CD14-positive monocyte (primary cell): ENCODE data around the gene SLIT3. TPM values are rescaled to one million over a fixed set of nuclear protein-coding genes. Genes with fewer than 3 reads are reported as not detected.

Source experiments
- DNase-seq, 3 donors: peaks; one replicate each; pipeline ENCODE4 v3.0.0-alpha.2; 2011 to 2022
- H2AFZ ChIP-seq: 2 replicates; pipeline ENCODE4 v1.6.0; 2012; ENCODE audit warnings: mild to moderate bottlenecking, low read depth, low read length, inconsistent platforms; ENCODE audit not compliant: insufficient read depth, poor library complexity, severe bottlenecking
- H3K27ac ChIP-seq, 2 donors: 1 replicate in 1 of 2; 2 replicates in 1 of 2; pipeline ENCODE4 v1.5.1; 2012 to 2013; ENCODE audit warnings: low read length in 2 of 2, control low read depth in 1 of 2, inconsistent platforms in 1 of 2, low read depth in 1 of 2, mild to moderate bottlenecking in 1 of 2
- H3K27me3 ChIP-seq, 2 donors: one replicate each; pipeline versions ENCODE4 v1.6.0 to v1.6.1; 2011 to 2013; ENCODE audit warnings: low read length in 2 of 2; ENCODE audit not compliant: control insufficient read depth in 2 of 2, insufficient read depth in 2 of 2
- H3K36me3 ChIP-seq, 2 donors: replicated peaks in 1 of 2; 1 replicate in 1 of 2; 2 replicates in 1 of 2; pipeline versions ENCODE4 v1.5.1 to v1.6.1; 2012 to 2013; ENCODE audit warnings: low read length in 2 of 2, control low read depth in 1 of 2, inconsistent platforms in 1 of 2, mild to moderate bottlenecking in 1 of 2; ENCODE audit not compliant: insufficient read depth in 2 of 2, control insufficient read depth in 1 of 2
- H3K4me1 ChIP-seq, 2 donors: 1 replicate in 1 of 2; 2 replicates in 1 of 2; pipeline versions ENCODE4 v1.5.1 to v1.6.1; 2012 to 2013; ENCODE audit warnings: low read length in 2 of 2, control low read depth in 1 of 2, inconsistent platforms in 1 of 2, mild to moderate bottlenecking in 1 of 2, moderate library complexity in 1 of 2; ENCODE audit not compliant: insufficient read depth in 2 of 2, control insufficient read depth in 1 of 2
- H3K4me2 ChIP-seq: replicated peaks from 2 replicates; pipeline ENCODE3; 2012; ENCODE audit warnings: low read length, moderate library complexity, mild to moderate bottlenecking; ENCODE audit not compliant: poor library complexity, severe bottlenecking; ENCODE audit errors: extremely low read depth
- H3K4me3 ChIP-seq, 3 experiments: fragments of 200-600 bp in 1 of 3; sonication (generic) in 1 of 3; replicated peaks in 1 of 3; 1 replicate in 2 of 3; 2 replicates in 1 of 3; pipeline ENCODE4 v1.5.1; 2011 to 2013; ENCODE audit warnings: low read length in 3 of 3, mild to moderate bottlenecking in 3 of 3, control low read depth in 2 of 3, low read depth in 2 of 3, inconsistent platforms in 1 of 3, moderate library complexity in 1 of 3
- H3K79me2 ChIP-seq: 2 replicates; pipeline ENCODE4 v1.6.0; 2012; ENCODE audit warnings: mild to moderate bottlenecking, control low read depth, inconsistent platforms, low read length, moderate library complexity; ENCODE audit not compliant: insufficient read depth
- H3K9ac ChIP-seq: 2 replicates; pipeline ENCODE4 v1.6.0; 2017; ENCODE audit warnings: low read length, mild to moderate bottlenecking; ENCODE audit not compliant: insufficient read depth, poor library complexity, severe bottlenecking
- H3K9me3 ChIP-seq, 2 donors: replicated peaks in 1 of 2; 1 replicate in 1 of 2; 2 replicates in 1 of 2; pipeline versions ENCODE4 v1.5.1 to v1.6.1; 2012 to 2013; ENCODE audit warnings: low read length in 2 of 2, control low read depth in 1 of 2; ENCODE audit not compliant: control insufficient read depth in 1 of 2, insufficient read depth in 1 of 2
- H4K20me1 ChIP-seq: 2 replicates; pipeline ENCODE4 v1.6.0; 2012; ENCODE audit warnings: mild to moderate bottlenecking, low read length, control low read depth, moderate library complexity; ENCODE audit not compliant: insufficient read depth
- H3K27ac Mint-ChIP-seq, 7 donors: one replicate each; pipeline ENCODE4 v1.8.0; 2020; ENCODE audit warnings: mild to moderate bottlenecking in 7 of 7, mixed read lengths in 7 of 7, moderate library complexity in 6 of 7, inconsistent platforms in 2 of 7
- H3K27me3 Mint-ChIP-seq, 3 donors: one replicate each; pipeline ENCODE4 v1.8.0; 2021 to 2022; ENCODE audit warnings: low read depth in 3 of 3, mild to moderate bottlenecking in 3 of 3, mixed read lengths in 3 of 3, moderate library complexity in 3 of 3, inconsistent platforms in 1 of 3
- H3K36me3 Mint-ChIP-seq, 2 donors: one replicate each; pipeline ENCODE4 v1.8.0; 2020; ENCODE audit warnings: mixed read lengths in 2 of 2, inconsistent platforms in 1 of 2, mild to moderate bottlenecking in 1 of 2
- H3K4me1 Mint-ChIP-seq: one replicate; pipeline ENCODE4 v1.8.0; 2020; ENCODE audit warnings: mild to moderate bottlenecking, mixed read lengths
- H3K4me3 Mint-ChIP-seq, 2 donors: one replicate each; pipeline ENCODE4 v1.8.0; 2020; ENCODE audit warnings: mild to moderate bottlenecking in 2 of 2, mixed read lengths in 2 of 2, moderate library complexity in 1 of 2
- H3K9me3 Mint-ChIP-seq, 7 donors: one replicate each; pipeline ENCODE4 v1.8.0; 2020 to 2022; ENCODE audit warnings: mixed read lengths in 7 of 7, mild to moderate bottlenecking in 6 of 7, moderate library complexity in 6 of 7, inconsistent platforms in 2 of 7
- CTCF ChIP-seq: fragments of 200-600 bp; IDR thresholded peaks from one replicate; pipeline ENCODE4 v1.8.0; 2022; ENCODE audit warnings: antibody characterized with exemption, mild to moderate bottlenecking
- WGBS: methylation state at CpG from one replicate; pipeline ENCODE4 v1.1.5; 2013; ENCODE audit warnings: missing lambda C conversion rate; ENCODE audit not compliant: insufficient coverage; 5-methylcytosine and 5-hydroxymethylcytosine counted together
- intact Hi-C, 2 donors: fragments of 100-400 bp; cut with micrococcal nuclease; formaldehyde crosslinking; loops; one replicate each; pipeline versions ENCODE4 v1.15.0 to v1.15.1; 2023
- polyA plus RNA-seq, 3 donors: library from polyadenylated mRNA; depleted of rRNA in 1 of 3; unstranded in 2 of 3; stranded (reverse) in 1 of 3; fragments of 300-500 nt in 2 of 3; fragments of >200 nt in 1 of 3; fragmentation: Illumina TruSeq in 2 of 3; gene quantifications; 1 replicate in 2 of 3; 2 replicates in 1 of 3; pipeline ENCODE4 v1.2.3, GENCODE V29; 2012 to 2021

Gene SLIT3
- polyA plus RNA-seq, 3 donors: not detected

- Histone ChIP-seq H2AFZ (no peak overlapping the region), H3K36me3 (no peaks in the 10 kb centered on the region), H3K4me2 (no peak overlapping the region), H3K79me2 (no peaks in the 10 kb centered on the region), H3K27me3 (no peaks in the 10 kb centered on the region), H3K27ac (no peak overlapping the region), H3K4me1 (no peaks in the 10 kb centered on the region), H3K9me3 (no peaks in the 10 kb centered on the region), H4K20me1 (no peaks in the 10 kb centered on the region), H3K4me3 (no peak overlapping the region), H3K9ac (no peak overlapping the region)
- no peaks in the 10 kb centered on the region for H3K36me3 Mint-ChIP-seq
- no peak for TF ChIP-seq CTCF
- H3K4me1 Mint-ChIP-seq: no peaks in the 10 kb centered on the region
- peaks cover 0 to 3% (median 1%) of the 10 kb centered on the region in 3 donors for H3K27me3 Mint-ChIP-seq
- DNase-seq: no peak
- H3K9me3 Mint-ChIP-seq: no peaks in the 10 kb centered on the region
- H3K4me3 Mint-ChIP-seq: no peak overlapping the region
- 92% methylated on average over 4 of the region's 4 CpGs for WGBS
- H3K27ac Mint-ChIP-seq: no peak overlapping the region
- intact Hi-C loops: no loop called here
These were observed 484.3 kb downstream of the SLIT3 start for GRCh38 chr5:168816661-168817060.

- Histone ChIP-seq H3K4me2 (no peak overlapping the region), H4K20me1 (no peaks in the 10 kb centered on the region), H3K79me2 (no peaks in the 10 kb centered on the region), H3K9me3 (no peaks in the 10 kb centered on the region), H3K4me1 (no peaks in the 10 kb centered on the region), H3K27ac (no peak overlapping the region), H2AFZ (no peak overlapping the region), H3K9ac (no peak overlapping the region), H3K4me3 (no peak overlapping the region), H3K27me3 (no peaks in the 10 kb centered on the region), H3K36me3 (no peaks in the 10 kb centered on the region)
- no peak for DNase-seq
- no peak overlapping the region for H3K4me3 Mint-ChIP-seq
- no peaks in the 10 kb centered on the region for H3K4me1 Mint-ChIP-seq
- no peak overlapping the region for H3K27ac Mint-ChIP-seq
- peaks cover 0 to 2% (median 0%) of the 10 kb centered on the region in 7 donors for H3K9me3 Mint-ChIP-seq
- TF ChIP-seq CTCF: no peak
- 67% methylated on average over 1 of the region's 4 CpGs for WGBS
- H3K36me3 Mint-ChIP-seq: no peaks in the 10 kb centered on the region
- intact Hi-C loops: no loop called here
- H3K27me3 Mint-ChIP-seq: peaks cover 1 to 5% (median 5%) of the 10 kb centered on the region in 3 donors
These were observed 487.6 kb downstream of the SLIT3 start for GRCh38 chr5:168813184-168813968.
